ENCODE results near the gene TPRG1L.

- TF ChIP-seq CTCF (IDR thresholded peaks at IDR 0.05) (no peak), EP300 (IDR thresholded peaks at IDR 0.05) (no peak)
Observed at GRCh38 chr1:3620708-3621107, 4.1 kb upstream of the TPRG1L start.

All from sigmoid colon (tissue), 4 donors.